DND-41 (cell line): ENCODE results near the gene CELSR1.

Experiments used
- CTCF ChIP-seq: IDR thresholded peaks from 2 replicates; pipeline ENCODE4 v1.5.1; 2012; ENCODE audit warnings: borderline replicate concordance, low read length, moderate library complexity, mild to moderate bottlenecking; ENCODE audit not compliant: poor library complexity, severe bottlenecking; ENCODE audit errors: extremely low read depth
- EZH2 ChIP-seq: IDR thresholded peaks from 3 replicates; pipeline ENCODE4 v1.6.1; 2012; ENCODE audit warnings: borderline replicate concordance, low read depth, mild to moderate bottlenecking, moderate library complexity, low read length, inconsistent platforms; ENCODE audit not compliant: severe bottlenecking

DNA sequence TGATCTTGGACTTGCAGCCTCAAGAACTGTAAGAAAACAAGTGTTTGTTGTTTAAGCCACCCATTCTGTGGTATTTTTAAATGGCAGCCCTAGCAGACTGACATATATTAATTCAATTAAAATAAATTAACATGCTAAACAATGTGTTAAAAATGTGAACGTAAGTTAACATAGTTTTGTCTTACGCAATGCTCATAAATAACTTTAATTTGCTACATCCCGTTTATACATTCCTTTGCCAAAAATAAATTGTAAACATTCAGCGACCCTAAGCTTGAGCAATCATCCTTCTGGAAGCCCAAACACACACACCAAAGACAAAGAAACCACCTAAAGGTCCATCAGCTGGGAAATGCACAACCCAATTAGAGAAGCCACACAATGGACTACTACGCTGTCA is 70.4 kb downstream of the CELSR1 start:
- TF ChIP-seq CTCF (no peak), EZH2 (no peak)
